SK-N-SH treated with all-trans-retinoic acid at 6 μM for 48 hours (cell line): Measurements from ENCODE around the gene TCP10L.

Experiments used
- ARNTL ChIP-seq: fragments of 450-650 bp; formaldehyde crosslinking; IDR thresholded peaks from 2 replicates; pipeline ENCODE4 v1.5.0; 2020; ENCODE audit warnings: low read depth, mild to moderate bottlenecking, moderate library complexity, borderline replicate concordance
- CREB5 ChIP-seq: fragments of 250-450 bp; sonication (Bioruptor Pico); IDR thresholded peaks from 2 replicates; pipeline ENCODE4 v1.5.1; 2020; ENCODE audit warnings: low read depth, mild to moderate bottlenecking, moderate library complexity
- PATZ1 ChIP-seq: fragments of 250-450 bp; sonication (Bioruptor Pico); IDR thresholded peaks from 2 replicates; pipeline ENCODE4 v1.8.0; 2020; ENCODE audit warnings: mild to moderate bottlenecking, moderate library complexity, borderline replicate concordance
- POU6F1 ChIP-seq: fragments of 250-450 bp; sonication (Bioruptor Pico); IDR thresholded peaks from 2 replicates; pipeline ENCODE4 v1.8.0; 2021; ENCODE audit warnings: low read depth, mild to moderate bottlenecking, moderate library complexity, borderline replicate concordance

GRCh38 chr21:32544697-32545096, 40.6 kb downstream of the TCP10L start:
- TF ChIP-seq POU6F1 (CRISPR knock-in tag) = no peak
- TF ChIP-seq ARNTL = no peak
- TF ChIP-seq CREB5 (CRISPR knock-in tag) = no peak
- TF ChIP-seq PATZ1 (CRISPR knock-in tag) = no peak
